PC-9 (cell line): ENCODE measurements around the gene WFDC2. TPM values are rescaled to one million over a fixed set of nuclear protein-coding genes. Genes with fewer than 3 reads are reported as not detected.

Source experiments
- BruUV-seq: library from RNA; stranded (reverse); fragments of 400-500 nt; replicated peaks from 2 replicates; lab custom pipeline; 2021; lab: Mats Ljungman, UMichigan
- CTCF ChIA-PET: fragments of 300-600 bp; sonication (Branson Sonifier 250); formaldehyde crosslinking; loops from one replicate; lab custom pipeline; 2022; ENCODE audit warnings: antibody characterized with exemption; lab: Charles Lee
- POLR2A ChIA-PET: fragments of 300-600 bp; sonication (Branson Sonifier 250); formaldehyde crosslinking; loops from one replicate; lab custom pipeline; 2022; ENCODE audit warnings: antibody characterized with exemption; ENCODE audit not compliant: unreplicated experiment; lab: Charles Lee
- DNase-seq, 2 experiments: peaks; one replicate each; pipeline versions ENCODE4 v3.0.0 to v3.0.0-alpha.2; 2015 to 2022; ENCODE audit warnings: mixed read lengths in 1 of 2
- H2AFZ ChIP-seq: fragments of 200-600 bp; sonication (generic); 2 replicates; pipeline ENCODE4 v1.8.1; 2017; ENCODE audit warnings: antibody characterized with exemption
- H3F3A ChIP-seq: fragments of 200-600 bp; sonication (generic); 2 replicates; pipeline ENCODE4 v1.8.1; 2017; ENCODE audit warnings: antibody characterized with exemption, mild to moderate bottlenecking, low read depth; ENCODE audit not compliant: insufficient read depth
- H3K27ac ChIP-seq: fragments of 200-600 bp; sonication (generic); 2 replicates; pipeline ENCODE4 v1.6.1; 2016; ENCODE audit warnings: mixed run types
- H3K27me3 ChIP-seq: fragments of 200-600 bp; sonication (generic); 2 replicates; pipeline ENCODE4 v1.6.1; 2016; ENCODE audit warnings: low read depth, mixed run types; ENCODE audit not compliant: insufficient read depth
- H3K36me3 ChIP-seq: fragments of 200-600 bp; sonication (generic); 2 replicates; pipeline ENCODE4 v1.6.1; 2016; ENCODE audit warnings: low read depth, mixed run types
- H3K4me1 ChIP-seq: fragments of 200-600 bp; sonication (generic); replicated peaks from 2 replicates; pipeline ENCODE4 v1.6.1; 2016; ENCODE audit warnings: mixed run types; ENCODE audit not compliant: insufficient read depth
- H3K4me2 ChIP-seq: fragments of 200-600 bp; sonication (generic); 2 replicates; pipeline ENCODE4 v1.6.1; 2017; ENCODE audit warnings: mixed run types
- H3K4me3 ChIP-seq: fragments of 200-600 bp; sonication (generic); 2 replicates; pipeline ENCODE4 v1.6.1; 2016; ENCODE audit warnings: mixed run types
- H3K79me2 ChIP-seq: fragments of 200-600 bp; sonication (generic); 2 replicates; pipeline ENCODE4 v1.6.1; 2017; ENCODE audit warnings: low read depth, mixed run types
- H3K9me2 ChIP-seq: fragments of 200-600 bp; sonication (generic); 2 replicates; pipeline ENCODE4 v1.8.1; 2017; ENCODE audit warnings: mild to moderate bottlenecking; ENCODE audit not compliant: insufficient read depth
- H3K9me3 ChIP-seq: fragments of 200-600 bp; sonication (generic); 2 replicates; pipeline ENCODE4 v1.8.1; 2016; ENCODE audit warnings: low read depth; ENCODE audit not compliant: insufficient read depth
- H4K20me1 ChIP-seq: fragments of 200-600 bp; sonication (generic); 2 replicates; pipeline ENCODE4 v1.8.1; 2017; ENCODE audit not compliant: insufficient read depth
- EZH2 ChIP-seq: fragments of 200-600 bp; sonication (generic); IDR thresholded peaks from 2 replicates; pipeline ENCODE4 v1.8.0; 2017; ENCODE audit warnings: antibody characterized with exemption, low read depth
- intact Hi-C: fragments of 100-400 bp; cut with micrococcal nuclease; formaldehyde crosslinking; loops from one replicate; pipeline ENCODE4 v1.10.0; 2022; ENCODE audit not compliant: unreplicated experiment
- total RNA-seq: library from RNA; stranded (reverse); gene quantifications from 2 replicates; pipeline ENCODE4 v1.2.3, GENCODE V29; 2021
- TF ChIP-seq, protein P1 (sequence below): fragments of 200-600 bp; sonication (generic); conservative IDR thresholded peaks from 2 replicates; pipeline ENCODE4 v1.6.1; 2017; ENCODE audit warnings: mixed run types, antibody characterized with exemption, mild to moderate bottlenecking, moderate library complexity

Gene WFDC2
- total RNA-seq, 1 experiment from 2014 or later, result 159 TPM

DNA sequence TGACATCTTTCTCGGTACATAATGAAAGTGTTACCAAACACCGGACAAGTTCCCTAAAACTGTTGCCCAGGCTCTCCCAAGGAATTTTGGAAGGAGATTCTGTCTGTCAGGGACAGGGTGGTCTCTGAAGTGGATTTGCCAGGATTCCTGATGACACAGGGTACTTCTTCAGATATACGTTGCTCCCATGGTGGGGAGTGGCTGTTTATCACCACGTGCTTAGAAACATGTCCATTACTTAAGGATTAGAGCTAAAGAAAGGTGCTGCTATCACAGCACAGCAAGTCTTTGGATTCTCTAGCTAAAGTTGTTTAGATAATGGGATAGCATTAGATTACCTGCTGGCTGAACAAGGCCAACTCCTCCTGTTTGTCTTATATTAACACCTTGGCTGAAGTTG lies 39.5 kb downstream of the WFDC2 start:
- POLR2A ChIA-PET, result interaction anchor here (0.6 kb wide), 1 partner anchor 18 kb away, joined by 13 read pairs; no protein-coding TSS in a partner anchor
- no peak overlapping the region for H3K4me3 ChIP-seq
- TF ChIP-seq EZH2, result no peak
- TF ChIP-seq, protein P1, sequence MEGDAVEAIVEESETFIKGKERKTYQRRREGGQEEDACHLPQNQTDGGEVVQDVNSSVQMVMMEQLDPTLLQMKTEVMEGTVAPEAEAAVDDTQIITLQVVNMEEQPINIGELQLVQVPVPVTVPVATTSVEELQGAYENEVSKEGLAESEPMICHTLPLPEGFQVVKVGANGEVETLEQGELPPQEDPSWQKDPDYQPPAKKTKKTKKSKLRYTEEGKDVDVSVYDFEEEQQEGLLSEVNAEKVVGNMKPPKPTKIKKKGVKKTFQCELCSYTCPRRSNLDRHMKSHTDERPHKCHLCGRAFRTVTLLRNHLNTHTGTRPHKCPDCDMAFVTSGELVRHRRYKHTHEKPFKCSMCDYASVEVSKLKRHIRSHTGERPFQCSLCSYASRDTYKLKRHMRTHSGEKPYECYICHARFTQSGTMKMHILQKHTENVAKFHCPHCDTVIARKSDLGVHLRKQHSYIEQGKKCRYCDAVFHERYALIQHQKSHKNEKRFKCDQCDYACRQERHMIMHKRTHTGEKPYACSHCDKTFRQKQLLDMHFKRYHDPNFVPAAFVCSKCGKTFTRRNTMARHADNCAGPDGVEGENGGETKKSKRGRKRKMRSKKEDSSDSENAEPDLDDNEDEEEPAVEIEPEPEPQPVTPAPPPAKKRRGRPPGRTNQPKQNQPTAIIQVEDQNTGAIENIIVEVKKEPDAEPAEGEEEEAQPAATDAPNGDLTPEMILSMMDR, result no peak
- BruUV-seq, result no TSS peak
- no peaks in the 10 kb centered on the region for H3K36me3 ChIP-seq
- CTCF ChIA-PET, result interaction anchor here (0.7 kb wide), 1 partner anchor 262 kb away, joined by 26 read pairs; no protein-coding TSS in a partner anchor
- no peaks in the 10 kb centered on the region for H3K9me2 ChIP-seq
- H3K4me2 ChIP-seq, result peak overlapping the region; percentile 49
- DNase-seq, result no peak
- peak overlapping the region; percentile 95 for H3K27ac ChIP-seq
- no peaks in the 10 kb centered on the region for H4K20me1 ChIP-seq
- H3K27me3 ChIP-seq, result no peaks in the 10 kb centered on the region
- intact Hi-C loops, result no loop called here
- no peak overlapping the region for H2AFZ ChIP-seq
- H3F3A ChIP-seq, result peaks cover 27% of the 10 kb centered on the region
- no peaks in the 10 kb centered on the region for H3K79me2 ChIP-seq
- H3K9me3 ChIP-seq, result 0 out of 2 replicates have a peak, but pooled peaks cover 3% of the 10 kb centered on the region
- H3K4me1 ChIP-seq, result peaks cover 45% of the 10 kb centered on the region

DNA sequence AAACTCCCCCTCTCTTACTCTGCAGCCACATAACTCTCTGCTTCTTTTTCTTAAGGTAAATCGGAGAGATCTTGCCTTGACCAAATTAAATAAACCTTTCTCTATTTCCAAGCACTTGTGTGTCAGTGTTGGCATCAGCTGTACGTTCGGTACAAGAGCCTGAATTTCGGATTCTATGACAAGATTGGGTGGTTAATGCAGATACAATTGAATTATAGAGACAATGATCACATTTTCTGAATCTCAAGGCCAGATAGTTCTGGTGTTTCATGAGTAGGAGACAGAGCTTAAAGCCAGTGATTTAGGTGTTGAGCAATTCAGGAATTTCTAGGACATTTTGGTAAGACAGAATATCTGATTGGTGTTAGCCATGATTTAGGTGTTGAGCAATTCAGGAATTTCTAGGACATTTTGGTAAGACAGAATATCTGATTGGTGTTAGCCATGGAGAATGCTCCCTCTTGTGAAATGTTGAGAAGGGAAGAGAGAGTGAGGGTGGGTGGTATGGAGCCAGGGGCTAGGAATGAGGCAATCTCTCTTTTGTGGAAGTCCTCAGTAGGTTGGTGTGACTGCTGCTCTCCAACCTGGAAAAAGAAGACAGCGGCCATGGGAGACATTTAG lies 40.8 kb downstream of the WFDC2 start:
- Histone ChIP-seq H3K4me1 (peaks cover 45% of the 10 kb centered on the region), H3K27ac (no peak overlapping the region), H3K4me3 (no peak overlapping the region), H3K4me2 (no peak overlapping the region), H3K9me3 (0 out of 2 replicates have a peak, but pooled peaks cover 3% of the 10 kb centered on the region), H3K9me2 (no peaks in the 10 kb centered on the region), H3K27me3 (no peaks in the 10 kb centered on the region), H3K79me2 (no peaks in the 10 kb centered on the region), H3K36me3 (no peaks in the 10 kb centered on the region), H3F3A (peaks cover 27% of the 10 kb centered on the region), H4K20me1 (no peaks in the 10 kb centered on the region), H2AFZ (no peak overlapping the region)
- no peak for DNase-seq
- intact Hi-C loops, result no loop called here
- no TSS peak for BruUV-seq
- ChIA-PET POLR2A (no interaction called here), CTCF (no interaction called here)
- TF ChIP-seq, protein P1, result no peak
- no peak for TF ChIP-seq EZH2

DNA sequence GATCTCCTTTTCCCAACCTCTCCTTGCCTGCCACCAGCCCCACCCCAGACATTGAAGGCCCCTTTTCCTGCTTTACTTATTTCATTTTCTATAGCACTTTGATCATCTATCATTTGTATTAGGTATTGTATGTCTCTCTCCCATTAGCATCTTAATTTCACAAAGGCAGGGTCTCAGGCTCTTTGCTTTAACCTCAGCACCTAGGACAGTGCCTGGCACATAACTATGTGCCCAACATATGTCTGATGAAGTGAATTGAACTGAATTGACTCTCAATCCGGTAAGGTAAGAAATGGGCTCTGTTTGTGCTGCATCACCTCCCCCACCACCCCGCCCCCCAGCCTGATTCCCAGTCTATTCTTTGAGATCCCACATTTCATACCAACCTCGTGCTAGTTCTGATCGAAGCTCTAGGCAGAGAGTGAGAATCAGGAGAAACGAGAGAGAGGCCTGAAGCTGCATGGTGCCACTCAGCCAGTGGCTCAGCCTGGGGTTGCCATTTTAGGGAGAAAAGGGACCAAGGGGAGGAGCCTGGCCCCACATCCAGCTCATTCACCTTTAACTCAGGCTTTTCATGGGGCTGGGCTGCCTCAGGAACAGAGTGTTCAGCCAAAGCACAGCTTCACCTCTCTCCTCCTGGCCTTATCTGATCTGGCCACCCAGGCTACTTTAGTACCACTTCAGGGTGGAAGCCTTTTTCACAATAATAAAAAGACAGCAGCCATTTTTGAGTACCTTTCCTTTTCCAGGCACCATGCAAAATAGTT lies 45.8 kb downstream of the WFDC2 start, which contains the start of gene SPINT3:
TSS of gene SPINT3 (minus strand) at position 476 of the 767 bp plus-strand sequence. CDS start at position 462, 14 bp downstream.
- Histone ChIP-seq H3K36me3 (no peaks in the 10 kb centered on the region), H3F3A (peaks cover 23% of the 10 kb centered on the region), H3K4me1 (peaks cover 27% of the 10 kb centered on the region), H3K4me3 (no peak within 1 kb of the TSS), H2AFZ (no peak within 1 kb of the TSS), H3K27me3 (no peaks in the 10 kb centered on the region), H3K27ac (no peak within 1 kb of the TSS), H4K20me1 (no peaks in the 10 kb centered on the region), H3K9me2 (no peaks in the 10 kb centered on the region), H3K4me2 (no peak within 1 kb of the TSS), H3K9me3 (peaks cover 8% of the 10 kb centered on the region; the same call in 1 of the 2 replicates), H3K79me2 (no peaks in the 10 kb centered on the region)
- BruUV-seq, result no TSS peak
- intact Hi-C loops, result no loop called here
- ChIA-PET CTCF (no interaction called here), POLR2A (no interaction called here)
- TF ChIP-seq, protein P1, result no peak
- no peak for TF ChIP-seq EZH2
- DNase-seq, result no peak
